ENCODE results near the gene ZNF20.
A peak's percentile ranks its signal among the peaks of the same experiment; 100 is the strongest.

Gene ZNF20

DNA sequence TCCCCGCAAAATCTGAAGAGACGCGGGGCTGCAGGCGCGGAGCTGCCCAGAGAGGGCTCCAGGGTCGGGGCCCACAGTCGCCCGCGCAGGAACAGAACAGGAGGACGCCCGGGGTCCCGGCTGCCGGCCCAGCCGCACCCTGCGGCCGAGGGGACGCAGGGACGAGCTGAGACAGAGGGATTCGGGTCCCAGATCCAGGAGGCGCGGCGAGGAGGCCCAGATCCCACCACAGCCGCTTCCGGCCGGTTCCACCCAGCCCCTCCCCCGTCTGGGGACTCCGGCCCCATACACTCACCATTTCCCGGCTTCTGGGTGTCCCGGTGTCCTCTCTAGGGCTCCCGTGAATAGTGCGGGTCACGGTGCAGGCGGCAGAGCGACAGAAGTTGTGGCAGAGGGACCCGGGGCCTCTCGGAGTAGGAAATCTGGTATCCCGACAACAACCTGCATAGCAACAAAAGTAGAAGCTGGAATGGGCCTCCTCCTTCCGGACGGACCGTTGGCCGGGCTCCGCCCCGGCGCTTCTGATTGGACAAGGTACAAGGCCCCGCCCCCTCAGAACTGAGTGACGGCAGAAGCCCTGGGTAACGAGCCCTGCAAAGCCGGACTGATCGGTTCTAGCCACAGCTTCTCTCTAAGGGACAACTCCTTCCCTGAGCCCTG, at the start of gene ZNF20:
TSS of gene ZNF20 (minus strand) at position 466 of the 660 bp plus-strand sequence. CDS start at position 298, 168 bp downstream.
- peaks cover 4 to 8% of the 10 kb centered on the region in 2 donors for H3K9me3 ChIP-seq (ENCODE audit: control insufficient read depth in 1 of 2, low read length in 2 of 2)
- peak within 1 kb of the TSS; percentile 69 to 79 for H3K9ac ChIP-seq (ENCODE audit: low read depth in 1 of 2, low read length in 2 of 2)
- no peaks in the 10 kb centered on the region for H3K27me3 ChIP-seq (ENCODE audit: control insufficient read depth in 1 of 2, insufficient read depth in 2 of 2, low read length in 2 of 2)
- peaks cover 9 to 16% of the 10 kb centered on the region in 2 donors for H3K4me1 ChIP-seq (ENCODE audit: control insufficient read depth in 1 of 2, insufficient read depth in 2 of 2, low read length in 2 of 2)
- H3K36me3 ChIP-seq (ENCODE audit: control insufficient read depth in 1 of 2, insufficient read depth in 2 of 2, low read length in 2 of 2) = peaks cover 13 to 16% of the 10 kb centered on the region in 2 donors
- peak within 1 kb of the TSS; percentile 73 to 92 for H3K4me3 ChIP-seq (ENCODE audit: low read depth in 1 of 2, low read length in 2 of 2)
- H3K27ac ChIP-seq (ENCODE audit: low read depth, low read length) = peak within 1 kb of the TSS; percentile 73

- H3K4me3 ChIP-seq (ENCODE audit: low read depth in 1 of 2, low read length in 2 of 2) = peak overlapping the region; percentile 28 to 50
- H3K9ac ChIP-seq (ENCODE audit: low read depth in 1 of 2, low read length in 2 of 2) = no peak overlapping the region
- H3K27ac ChIP-seq (ENCODE audit: low read depth, low read length) = no peak overlapping the region
- H3K27me3 ChIP-seq (ENCODE audit: control insufficient read depth in 1 of 2, insufficient read depth in 2 of 2, low read length in 2 of 2) = no peaks in the 10 kb centered on the region
- peaks cover 57 to 65% of the 10 kb centered on the region in 2 donors for H3K36me3 ChIP-seq (ENCODE audit: control insufficient read depth in 1 of 2, insufficient read depth in 2 of 2, low read length in 2 of 2)
- no peaks in the 10 kb centered on the region for H3K4me1 ChIP-seq (ENCODE audit: control insufficient read depth in 1 of 2, insufficient read depth in 2 of 2, low read length in 2 of 2)
- peaks cover 74 to 80% of the 10 kb centered on the region in 2 donors for H3K9me3 ChIP-seq (ENCODE audit: control insufficient read depth in 1 of 2, low read length in 2 of 2)
Measured at GRCh38 chr19:12187625-12188024, 47.5 kb upstream of the ZNF20 start.

DNA sequence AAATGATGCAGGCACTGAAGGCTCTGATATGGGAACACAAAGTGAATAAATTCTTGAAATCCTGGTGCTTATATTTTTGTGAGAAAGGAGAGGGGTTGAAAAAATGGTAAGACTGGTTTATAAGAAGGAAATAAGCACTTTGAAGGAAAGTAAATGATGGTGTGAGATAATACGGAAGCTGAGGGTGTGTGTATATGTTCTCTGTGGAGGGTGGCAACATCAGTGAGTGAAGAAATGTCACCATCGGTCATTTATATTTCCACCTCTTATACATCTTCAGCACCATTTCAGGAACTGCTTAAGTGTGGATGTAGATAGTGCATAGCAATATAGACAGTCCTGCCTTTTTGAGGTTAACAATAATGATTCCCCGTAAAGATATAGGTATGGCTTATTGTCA, 40.2 kb upstream of the ZNF20 start:
- Histone ChIP-seq H3K9me3 (ENCODE audit: control insufficient read depth in 1 of 2, low read length in 2 of 2) (peaks cover 45 to 63% of the 10 kb centered on the region in 2 donors), H3K36me3 (ENCODE audit: control insufficient read depth in 1 of 2, insufficient read depth in 2 of 2, low read length in 2 of 2) (peaks cover 27 to 28% of the 10 kb centered on the region in 2 donors), H3K4me3 (ENCODE audit: low read depth in 1 of 2, low read length in 2 of 2) (no peak overlapping the region), H3K4me1 (ENCODE audit: control insufficient read depth in 1 of 2, insufficient read depth in 2 of 2, low read length in 2 of 2) (no peaks in the 10 kb centered on the region), H3K9ac (ENCODE audit: low read depth in 1 of 2, low read length in 2 of 2) (no peak overlapping the region), H3K27ac (ENCODE audit: low read depth, low read length) (no peak overlapping the region), H3K27me3 (ENCODE audit: control insufficient read depth in 1 of 2, insufficient read depth in 2 of 2, low read length in 2 of 2) (no peaks in the 10 kb centered on the region)

- H3K36me3 ChIP-seq (ENCODE audit: control insufficient read depth in 1 of 2, insufficient read depth in 2 of 2, low read length in 2 of 2) = peaks cover 0 to 22% of the 10 kb centered on the region in 2 donors
- no peak overlapping the region for H3K9ac ChIP-seq (ENCODE audit: low read depth in 1 of 2, low read length in 2 of 2)
- H3K27ac ChIP-seq (ENCODE audit: low read depth, low read length) = no peak overlapping the region
Measured at GRCh38 chr19:12166626-12167025, 26.5 kb upstream of the ZNF20 start.

GRCh38 chr19:12163826-12164225, 23.7 kb upstream of the ZNF20 start:
- H3K27me3 ChIP-seq (ENCODE audit: control insufficient read depth in 1 of 2, insufficient read depth in 2 of 2, low read length in 2 of 2) = no peaks in the 10 kb centered on the region
- peaks cover 0 to 11% of the 10 kb centered on the region in 2 donors for H3K36me3 ChIP-seq (ENCODE audit: control insufficient read depth in 1 of 2, insufficient read depth in 2 of 2, low read length in 2 of 2)
- H3K9ac ChIP-seq (ENCODE audit: low read depth in 1 of 2, low read length in 2 of 2) = peak overlapping the region; percentile 90 to 95
- peak overlapping the region; percentile 93 for H3K27ac ChIP-seq (ENCODE audit: low read depth, low read length)
- H3K4me1 ChIP-seq (ENCODE audit: control insufficient read depth in 1 of 2, insufficient read depth in 2 of 2, low read length in 2 of 2) = peaks cover 11 to 13% of the 10 kb centered on the region in 2 donors
- no peaks in the 10 kb centered on the region for H3K9me3 ChIP-seq (ENCODE audit: control insufficient read depth in 1 of 2, low read length in 2 of 2)
- H3K4me3 ChIP-seq (ENCODE audit: low read depth in 1 of 2, low read length in 2 of 2) = peak overlapping the region; percentile 83 to 88

More at GRCh38 chr19:12166626-12167025, 26.5 kb upstream of the ZNF20 start:
- Histone ChIP-seq H3K27me3 (ENCODE audit: control insufficient read depth in 1 of 2, insufficient read depth in 2 of 2, low read length in 2 of 2) (no peaks in the 10 kb centered on the region), H3K4me1 (ENCODE audit: control insufficient read depth in 1 of 2, insufficient read depth in 2 of 2, low read length in 2 of 2) (peaks cover 11 to 13% of the 10 kb centered on the region in 2 donors), H3K9me3 (ENCODE audit: control insufficient read depth in 1 of 2, low read length in 2 of 2) (no peaks in the 10 kb centered on the region), H3K4me3 (ENCODE audit: low read depth in 1 of 2, low read length in 2 of 2) (no peak overlapping the region)

DNA sequence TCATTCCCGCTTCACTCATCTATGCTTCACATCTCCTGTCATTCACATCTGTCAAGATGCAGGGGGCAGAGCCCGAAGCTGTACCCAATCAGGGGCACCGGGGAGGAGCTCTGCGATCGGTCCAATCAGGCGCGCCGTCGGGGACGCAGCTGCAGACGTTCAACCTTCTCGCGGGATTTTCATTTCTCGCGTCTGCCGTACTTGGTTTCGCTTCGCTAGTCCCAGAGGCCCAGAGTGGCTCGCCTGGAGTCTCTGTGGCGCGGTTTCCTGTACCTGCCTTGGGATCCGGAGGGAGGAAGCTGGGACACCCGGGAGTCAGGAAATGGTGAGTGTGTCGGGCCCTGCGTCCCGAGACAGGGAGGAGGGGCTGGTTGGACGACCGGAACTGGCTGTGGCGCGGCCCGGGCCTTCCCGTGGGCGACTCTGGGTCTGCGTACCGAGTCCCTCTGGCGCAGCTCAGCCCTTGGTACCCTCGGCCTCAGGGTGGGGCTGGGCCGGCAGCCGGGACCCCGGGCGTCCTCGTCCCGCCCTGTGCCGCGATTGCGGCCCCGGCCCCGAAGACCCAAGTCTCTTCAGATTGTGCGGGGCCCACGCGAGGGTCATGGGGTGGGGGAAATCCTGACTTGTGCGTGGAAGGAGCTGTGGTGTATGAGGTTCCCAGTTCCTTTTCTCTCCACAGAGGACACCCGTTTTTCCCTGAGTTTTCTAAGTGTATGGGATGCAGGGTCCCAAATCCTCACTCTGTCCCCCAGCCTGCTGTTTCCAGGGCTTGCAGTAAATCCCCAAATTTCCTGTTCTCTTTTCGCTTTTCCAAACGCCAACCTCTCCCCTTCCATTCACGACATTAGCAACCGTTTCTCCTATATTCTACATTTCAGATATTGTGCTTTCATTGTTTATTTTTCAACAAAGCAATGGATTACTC, 23.0 kb upstream of the ZNF20 start, which contains the start of gene ZNF136:
TSS of gene ZNF136 (plus strand) at position 215 of the 925 bp plus-strand sequence. CDS start at position 323, 108 bp downstream.
- H3K27ac ChIP-seq (ENCODE audit: low read depth, low read length) = peak within 1 kb of the TSS; percentile 93
- no peaks in the 10 kb centered on the region for H3K9me3 ChIP-seq (ENCODE audit: control insufficient read depth in 1 of 2, low read length in 2 of 2)
- H3K36me3 ChIP-seq (ENCODE audit: control insufficient read depth in 1 of 2, insufficient read depth in 2 of 2, low read length in 2 of 2) = peaks cover 0 to 10% of the 10 kb centered on the region in 2 donors
- peak within 1 kb of the TSS; percentile 83 to 88 for H3K4me3 ChIP-seq (ENCODE audit: low read depth in 1 of 2, low read length in 2 of 2)
- H3K9ac ChIP-seq (ENCODE audit: low read depth in 1 of 2, low read length in 2 of 2) = peak within 1 kb of the TSS; percentile 90 to 95
- H3K4me1 ChIP-seq (ENCODE audit: control insufficient read depth in 1 of 2, insufficient read depth in 2 of 2, low read length in 2 of 2) = peaks cover 11 to 13% of the 10 kb centered on the region in 2 donors
- H3K27me3 ChIP-seq (ENCODE audit: control insufficient read depth in 1 of 2, insufficient read depth in 2 of 2, low read length in 2 of 2) = no peaks in the 10 kb centered on the region

DNA sequence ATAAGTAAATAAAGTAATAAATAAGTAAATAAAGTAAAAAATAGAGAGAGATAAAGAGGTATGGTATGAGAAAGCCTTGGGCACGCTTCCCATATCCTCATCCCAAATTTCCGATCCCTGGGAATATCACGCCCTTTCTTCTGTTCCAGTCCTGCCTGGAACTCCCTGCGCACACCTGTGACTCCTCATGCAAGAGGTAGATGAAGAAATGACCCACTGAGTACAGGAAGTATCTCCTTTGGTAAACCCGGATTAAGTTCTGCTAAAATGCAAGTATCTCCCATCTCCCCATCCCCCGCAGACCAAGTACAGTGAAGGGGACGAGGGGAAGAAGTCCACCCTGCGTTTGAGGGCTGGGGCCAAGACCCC, 22.3 kb upstream of the ZNF20 start:
- H3K9me3 ChIP-seq (ENCODE audit: control insufficient read depth in 1 of 2, low read length in 2 of 2) = no peaks in the 10 kb centered on the region
- peak overlapping the region in 1 of 2 donors; percentile 95 for H3K9ac ChIP-seq (ENCODE audit: low read depth in 1 of 2, low read length in 2 of 2)
- H3K27ac ChIP-seq (ENCODE audit: low read depth, low read length) = no peak overlapping the region
- peak overlapping the region; percentile 83 to 88 for H3K4me3 ChIP-seq (ENCODE audit: low read depth in 1 of 2, low read length in 2 of 2)
- peaks cover 11 to 13% of the 10 kb centered on the region in 2 donors for H3K4me1 ChIP-seq (ENCODE audit: control insufficient read depth in 1 of 2, insufficient read depth in 2 of 2, low read length in 2 of 2)
- H3K36me3 ChIP-seq (ENCODE audit: control insufficient read depth in 1 of 2, insufficient read depth in 2 of 2, low read length in 2 of 2) = peaks cover 0 to 10% of the 10 kb centered on the region in 2 donors
- no peaks in the 10 kb centered on the region for H3K27me3 ChIP-seq (ENCODE audit: control insufficient read depth in 1 of 2, insufficient read depth in 2 of 2, low read length in 2 of 2)

DNA sequence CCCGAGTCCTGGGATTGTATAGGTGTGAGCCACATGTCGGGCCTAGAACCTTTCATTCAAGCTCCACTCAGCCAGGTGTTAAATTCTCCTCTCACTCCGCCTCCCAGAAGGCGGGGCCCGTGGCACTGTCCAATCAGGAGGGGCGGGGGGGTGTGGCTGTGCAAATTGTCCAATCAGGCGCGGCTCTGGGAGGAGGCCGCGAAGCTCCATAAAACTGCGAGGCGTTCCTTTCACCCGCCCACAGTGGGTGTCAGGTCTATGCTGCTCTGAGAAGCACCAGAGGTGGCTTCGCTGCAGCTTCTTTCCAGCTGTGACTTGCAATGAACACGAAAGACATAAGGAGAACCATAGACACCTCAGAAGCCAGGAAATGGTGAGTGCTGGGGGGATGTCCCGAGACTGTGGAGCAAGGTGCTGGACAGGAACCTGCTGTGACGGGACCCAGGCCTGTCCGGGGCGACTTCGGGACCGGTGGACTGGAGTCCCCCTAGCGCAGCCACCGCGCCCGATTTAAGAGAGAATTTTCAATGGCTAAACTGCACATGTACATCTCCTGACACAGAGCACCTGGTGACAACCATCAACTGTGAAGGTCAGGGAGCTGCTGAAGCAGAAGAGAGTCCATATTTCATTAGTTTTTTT, 19.7 kb upstream of the ZNF20 start:
- Histone ChIP-seq H3K9ac (ENCODE audit: low read depth in 1 of 2, low read length in 2 of 2) (no peak overlapping the region), H3K9me3 (ENCODE audit: control insufficient read depth in 1 of 2, low read length in 2 of 2) (no peaks in the 10 kb centered on the region), H3K4me3 (ENCODE audit: low read depth in 1 of 2, low read length in 2 of 2) (no peak overlapping the region), H3K27me3 (ENCODE audit: control insufficient read depth in 1 of 2, insufficient read depth in 2 of 2, low read length in 2 of 2) (no peaks in the 10 kb centered on the region), H3K4me1 (ENCODE audit: control insufficient read depth in 1 of 2, insufficient read depth in 2 of 2, low read length in 2 of 2) (peaks cover 15 to 22% of the 10 kb centered on the region in 2 donors), H3K36me3 (ENCODE audit: control insufficient read depth in 1 of 2, insufficient read depth in 2 of 2, low read length in 2 of 2) (peaks cover 0 to 3% of the 10 kb centered on the region in 2 donors), H3K27ac (ENCODE audit: low read depth, low read length) (no peak overlapping the region)

GRCh38 chr19:12156223-12157058, 16.3 kb upstream of the ZNF20 start, which contains the start of gene ZNF625:
Gene ZNF625, minus strand, starts transcription at chr19:12156734. Its CDS starts 176 bp downstream, at chr19:12156558.
- no peaks in the 10 kb centered on the region for H3K27me3 ChIP-seq (ENCODE audit: control insufficient read depth in 1 of 2, insufficient read depth in 2 of 2, low read length in 2 of 2)
- H3K9ac ChIP-seq (ENCODE audit: low read depth in 1 of 2, low read length in 2 of 2) = peak within 1 kb of the TSS; percentile 70 to 78
- peaks cover 0 to 3% of the 10 kb centered on the region in 2 donors for H3K36me3 ChIP-seq (ENCODE audit: control insufficient read depth in 1 of 2, insufficient read depth in 2 of 2, low read length in 2 of 2)
- H3K9me3 ChIP-seq (ENCODE audit: control insufficient read depth in 1 of 2, low read length in 2 of 2) = no peaks in the 10 kb centered on the region
- H3K27ac ChIP-seq (ENCODE audit: low read depth, low read length) = no peak within 1 kb of the TSS
- H3K4me1 ChIP-seq (ENCODE audit: control insufficient read depth in 1 of 2, insufficient read depth in 2 of 2, low read length in 2 of 2) = peaks cover 4 to 10% of the 10 kb centered on the region in 2 donors
- H3K4me3 ChIP-seq (ENCODE audit: low read depth in 1 of 2, low read length in 2 of 2) = peak within 1 kb of the TSS; percentile 84 to 89

All from duodenal mucosa (tissue), 2 donors.